HG03139 (cell line): ENCODE results near the gene PRKAR2B.
"Not testable (repeated sequence)": the region's sequence is repeated elsewhere in the genome, so short reads cannot be mapped to it uniquely, and the experiment has no call there.

Source experiments
- ATAC-seq: cut with Tn5 transposase; IDR thresholded peaks from one replicate; pipeline ENCODE4 v1.9.1; 2021; ENCODE audit not compliant: unreplicated experiment

Gene PRKAR2B

GRCh38 chr7:107076781-107077698 lies 32.5 kb downstream of the PRKAR2B start:
- ATAC-seq, result no peak

GRCh38 chr7:107077699-107078516 lies 33.4 kb downstream of the PRKAR2B start:
- ATAC-seq, result no peak

- ATAC-seq, result no peak
Measured at GRCh38 chr7:107078517-107078966, 34.0 kb downstream of the PRKAR2B start.

GRCh38 chr7:107079212-107079940 lies 34.9 kb downstream of the PRKAR2B start:
- ATAC-seq, result no peak

GRCh38 chr7:107080099-107080505 lies 35.6 kb downstream of the PRKAR2B start:
- no peak for ATAC-seq

- ATAC-seq, result no peak
Measured at GRCh38 chr7:107080533-107080932, 36.0 kb downstream of the PRKAR2B start.

GRCh38 chr7:107085180-107085579 lies 40.7 kb downstream of the PRKAR2B start:
- ATAC-seq, result no peak

- ATAC-seq, result no peak
Measured at GRCh38 chr7:107089627-107090026, 45.1 kb downstream of the PRKAR2B start.

GRCh38 chr7:107090457-107090856 lies 46.0 kb downstream of the PRKAR2B start:
- ATAC-seq, result no peak

- ATAC-seq, result no peak
Measured at GRCh38 chr7:107091306-107091705, 46.8 kb downstream of the PRKAR2B start.

GRCh38 chr7:107093671-107094070 lies 49.2 kb downstream of the PRKAR2B start:
- not testable (repeated sequence) for ATAC-seq

GRCh38 chr7:107099154-107099553 lies 54.6 kb downstream of the PRKAR2B start:
- not testable (repeated sequence) for ATAC-seq

GRCh38 chr7:107100824-107101223 lies 56.3 kb downstream of the PRKAR2B start:
- no peak for ATAC-seq

- ATAC-seq, result no peak
Measured at GRCh38 chr7:107103369-107103768, 58.9 kb downstream of the PRKAR2B start.

GRCh38 chr7:107104801-107105200 lies 60.3 kb downstream of the PRKAR2B start:
- ATAC-seq, result no peak

GRCh38 chr7:107105591-107106245 lies 61.2 kb downstream of the PRKAR2B start:
- ATAC-seq, result no peak

GRCh38 chr7:107108793-107109371 lies 64.4 kb downstream of the PRKAR2B start:
- ATAC-seq, result no peak

- ATAC-seq, result no peak
Measured at GRCh38 chr7:107109955-107110354, 65.5 kb downstream of the PRKAR2B start.

GRCh38 chr7:107111196-107111595 lies 66.7 kb downstream of the PRKAR2B start:
- ATAC-seq, result no peak

GRCh38 chr7:107113866-107114265 lies 69.4 kb downstream of the PRKAR2B start:
- no peak for ATAC-seq
